Kidney (tissue), 14 donors: ENCODE data around the gene JADE2. TPM values are rescaled to one million over a fixed set of nuclear protein-coding genes. Genes with fewer than 3 reads are reported as not detected.

ENCODE experiments used
- DNase-seq, 5 donors: peaks; one replicate each; pipeline ENCODE4 v3.0.0-alpha.2; 2013 to 2020
- FAIRE-seq: peaks from 2 replicates; lab custom pipeline; 2012; peaks lifted over from hg19 to GRCh38; lab: Jason Lieb, UNC
- H3K27ac ChIP-seq, 2 donors: one replicate each; pipeline ENCODE4 v1.7.0; 2013; ENCODE audit warnings: low read depth in 2 of 2, low read length in 2 of 2, inconsistent platforms in 1 of 2
- H3K27me3 ChIP-seq: one replicate; pipeline ENCODE4 v1.7.1; 2013; ENCODE audit warnings: low read length, inconsistent platforms; ENCODE audit not compliant: control insufficient read depth, insufficient read depth
- H3K36me3 ChIP-seq, 3 donors: one replicate each; pipeline versions ENCODE4 v1.7.0 to v1.7.1; 2013; ENCODE audit warnings: low read length in 3 of 3, control low read depth in 1 of 3, inconsistent platforms in 1 of 3; ENCODE audit not compliant: insufficient read depth in 3 of 3, control insufficient read depth in 2 of 3
- H3K4me1 ChIP-seq, 3 donors: one replicate each; pipeline versions ENCODE4 v1.7.0 to v1.7.1; 2013; ENCODE audit warnings: low read length in 3 of 3, inconsistent platforms in 1 of 3, low read depth in 1 of 3; ENCODE audit not compliant: control insufficient read depth in 2 of 3, insufficient read depth in 2 of 3
- H3K4me3 ChIP-seq, 3 donors: one replicate each; pipeline versions ENCODE4 v1.7.0 to v1.8.1; 2013; ENCODE audit warnings: low read length in 3 of 3, control low read depth in 1 of 3, inconsistent platforms in 1 of 3
- H3K9ac ChIP-seq, 3 donors: one replicate each; pipeline versions ENCODE4 v1.7.0 to v1.7.1; 2013; ENCODE audit warnings: low read length in 3 of 3, control low read depth in 1 of 3, inconsistent platforms in 1 of 3
- H3K9me3 ChIP-seq, 3 donors: one replicate each; pipeline versions ENCODE4 v1.7.0 to v1.7.1; 2013; ENCODE audit warnings: low read length in 3 of 3, control low read depth in 1 of 3, inconsistent platforms in 1 of 3; ENCODE audit not compliant: control insufficient read depth in 2 of 3, insufficient read depth in 1 of 3
- intact Hi-C: fragments of 100-400 bp; cut with DNase I; formaldehyde crosslinking; loops from one replicate; pipeline ENCODE4 v1.11.1; 2022
- polyA plus RNA-seq: library from polyadenylated mRNA; stranded (reverse); fragments of 350-450 nt; fragmentation: Illumina TruSeq; extraction: RNeasy Lipid Tissue Mini Kit (QIAGEN cat#74804); gene quantifications from one replicate; pipeline ENCODE4 v1.2.3, GENCODE V29; 2014; ENCODE audit warnings: low read depth, low replicate concordance; ENCODE audit not compliant: insufficient read depth
- total RNA-seq: library from RNA; stranded (reverse); fragmentation: NEBNext Ultra II Directional; extraction: Animal tissue kit (Norgen Biotek cat#: 25700); gene quantifications from one replicate; pipeline ENCODE4 v1.2.1, GENCODE V29; 2021
- TF ChIP-seq, protein P1 (sequence below): IDR thresholded peaks from 3 replicates; pipeline ENCODE4 v1.5.1; 2012; ENCODE audit warnings: mild to moderate bottlenecking, moderate library complexity, borderline replicate concordance; ENCODE audit not compliant: insufficient read depth; ENCODE audit errors: extremely low read depth
- donor health status: control.
- donor health status: control.
- donor health status: control.
- donor health status: control.
- donor health status: control.
- donor health status: DM: yes; HTN: yes; CAD: no.
- donor health status: Normal renal cell carcinoma (clear cell type).

The JADE2 gene
- total and polyA plus RNA-seq, 2 donors from 2014 or later = 9.2 to 99.6 TPM

DNA sequence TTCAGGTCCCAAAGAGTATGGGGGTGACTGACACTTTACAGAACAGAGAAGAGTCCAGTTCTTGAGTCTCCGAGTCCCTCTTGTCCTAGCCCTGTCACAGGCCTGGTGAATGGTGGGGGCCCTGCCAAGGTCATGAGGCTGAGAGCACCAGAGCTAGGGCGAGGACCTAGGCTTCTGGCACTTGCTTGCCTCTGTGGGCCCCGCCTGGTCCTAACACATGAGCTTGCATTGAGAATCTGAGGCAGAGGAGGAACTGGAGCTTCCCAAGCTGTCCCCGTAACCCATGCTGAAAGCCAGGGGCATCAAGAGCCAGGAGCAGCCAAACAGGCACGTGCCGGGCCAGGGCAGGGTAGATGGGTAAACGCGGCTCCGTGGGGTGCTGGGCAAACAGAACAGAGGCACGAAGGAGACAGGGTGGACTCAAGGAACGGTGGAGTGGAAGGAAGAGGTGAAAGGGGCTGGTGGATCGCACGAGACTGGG, 41.3 kb downstream of the JADE2 start:
- Histone ChIP-seq H3K27me3 (no peaks in the 10 kb centered on the region), H3K4me3 (no peak overlapping the region), H3K9ac (no peak overlapping the region), H3K9me3 (no peaks in the 10 kb centered on the region), H3K36me3 (peaks cover 2 to 79% (median 59%) of the 10 kb centered on the region in 3 donors), H3K4me1 (peaks cover 0 to 39% (median 23%) of the 10 kb centered on the region in 3 donors), H3K27ac (no peak overlapping the region)
- intact Hi-C loops = no loop called here
- FAIRE-seq (no peak), DNase-seq (peak in 1 of 5 donors; percentile 44)
- TF ChIP-seq, protein P1, sequence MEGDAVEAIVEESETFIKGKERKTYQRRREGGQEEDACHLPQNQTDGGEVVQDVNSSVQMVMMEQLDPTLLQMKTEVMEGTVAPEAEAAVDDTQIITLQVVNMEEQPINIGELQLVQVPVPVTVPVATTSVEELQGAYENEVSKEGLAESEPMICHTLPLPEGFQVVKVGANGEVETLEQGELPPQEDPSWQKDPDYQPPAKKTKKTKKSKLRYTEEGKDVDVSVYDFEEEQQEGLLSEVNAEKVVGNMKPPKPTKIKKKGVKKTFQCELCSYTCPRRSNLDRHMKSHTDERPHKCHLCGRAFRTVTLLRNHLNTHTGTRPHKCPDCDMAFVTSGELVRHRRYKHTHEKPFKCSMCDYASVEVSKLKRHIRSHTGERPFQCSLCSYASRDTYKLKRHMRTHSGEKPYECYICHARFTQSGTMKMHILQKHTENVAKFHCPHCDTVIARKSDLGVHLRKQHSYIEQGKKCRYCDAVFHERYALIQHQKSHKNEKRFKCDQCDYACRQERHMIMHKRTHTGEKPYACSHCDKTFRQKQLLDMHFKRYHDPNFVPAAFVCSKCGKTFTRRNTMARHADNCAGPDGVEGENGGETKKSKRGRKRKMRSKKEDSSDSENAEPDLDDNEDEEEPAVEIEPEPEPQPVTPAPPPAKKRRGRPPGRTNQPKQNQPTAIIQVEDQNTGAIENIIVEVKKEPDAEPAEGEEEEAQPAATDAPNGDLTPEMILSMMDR = no peak

DNA sequence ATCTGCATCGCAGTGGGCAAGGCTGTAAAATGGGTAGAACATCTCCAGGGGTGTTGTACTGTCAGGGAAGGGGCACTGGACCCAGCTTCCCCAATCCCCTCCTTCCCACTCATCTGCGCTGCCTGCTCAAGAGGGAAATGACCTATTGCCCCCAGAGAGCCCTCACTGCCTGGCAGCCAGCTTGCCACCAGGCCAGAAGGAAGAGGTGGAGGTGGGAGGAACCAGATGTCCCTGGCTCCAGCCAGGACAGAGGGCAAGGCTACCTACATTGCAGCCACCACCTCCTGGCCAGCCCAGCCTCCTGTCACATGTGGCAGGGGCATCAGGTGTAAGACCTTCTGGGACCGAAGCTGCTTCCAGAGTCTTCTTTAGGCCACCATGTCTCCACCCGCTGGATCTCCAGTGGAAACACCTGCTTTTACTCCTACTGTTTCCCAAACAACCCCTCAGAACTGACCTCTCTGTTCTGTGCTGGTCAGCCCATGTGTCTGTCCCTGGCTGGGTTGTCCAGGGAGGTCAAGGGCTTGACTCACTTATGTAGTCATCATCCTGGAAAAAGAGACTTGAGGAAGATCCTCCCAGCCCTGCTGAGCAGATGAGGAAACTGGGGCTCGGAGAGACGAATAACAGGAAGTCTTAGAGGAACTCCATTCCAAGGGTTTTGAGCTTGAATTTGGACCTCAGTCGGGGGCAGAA, 42.3 kb downstream of the JADE2 start:
- Histone ChIP-seq H3K4me3 (no peak overlapping the region), H3K9me3 (no peaks in the 10 kb centered on the region), H3K27me3 (no peaks in the 10 kb centered on the region), H3K27ac (no peak overlapping the region), H3K9ac (no peak overlapping the region), H3K4me1 (peaks cover 0 to 39% (median 23%) of the 10 kb centered on the region in 3 donors), H3K36me3 (peaks cover 2 to 79% (median 58%) of the 10 kb centered on the region in 3 donors)
- intact Hi-C loops = no loop called here
- FAIRE-seq = no peak
- peak in 1 of 5 donors; percentile 70 for DNase-seq
- TF ChIP-seq, protein P1 = no peak

DNA sequence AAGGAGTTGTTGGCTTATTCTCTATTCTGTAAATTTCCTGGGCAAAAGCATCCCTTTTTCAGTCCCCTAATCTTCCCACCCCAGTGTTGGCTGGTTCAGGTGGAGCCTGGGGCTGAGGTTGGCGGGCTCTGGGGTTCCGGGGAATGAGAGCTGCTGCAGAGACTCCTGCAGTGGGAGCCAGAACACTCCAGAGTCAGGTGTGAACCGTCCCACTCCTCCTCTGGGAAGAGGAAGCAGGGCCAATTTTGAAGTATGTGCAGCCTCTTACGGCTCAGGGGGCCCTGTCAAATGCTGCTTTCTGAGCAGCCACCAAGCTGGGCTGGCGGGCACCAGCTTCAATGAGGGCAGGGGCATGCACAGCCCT, 42.8 kb downstream of the JADE2 start:
- intact Hi-C loops = no loop called here
- Histone ChIP-seq H3K9me3 (no peaks in the 10 kb centered on the region), H3K4me3 (no peak overlapping the region), H3K9ac (no peak overlapping the region), H3K27me3 (no peaks in the 10 kb centered on the region), H3K4me1 (peaks cover 0 to 39% (median 23%) of the 10 kb centered on the region in 3 donors), H3K36me3 (peaks cover 2 to 79% (median 59%) of the 10 kb centered on the region in 3 donors), H3K27ac (no peak overlapping the region)
- TF ChIP-seq, protein P1 = no peak
- no peak for FAIRE-seq
- DNase-seq = peak in 1 of 5 donors; percentile 56
